ENCODE results near the gene PHF20.
"Not testable (repeated sequence)": the region's sequence is repeated elsewhere in the genome, so short reads cannot be mapped to it uniquely, and the experiment has no call there.

Gene PHF20

DNA sequence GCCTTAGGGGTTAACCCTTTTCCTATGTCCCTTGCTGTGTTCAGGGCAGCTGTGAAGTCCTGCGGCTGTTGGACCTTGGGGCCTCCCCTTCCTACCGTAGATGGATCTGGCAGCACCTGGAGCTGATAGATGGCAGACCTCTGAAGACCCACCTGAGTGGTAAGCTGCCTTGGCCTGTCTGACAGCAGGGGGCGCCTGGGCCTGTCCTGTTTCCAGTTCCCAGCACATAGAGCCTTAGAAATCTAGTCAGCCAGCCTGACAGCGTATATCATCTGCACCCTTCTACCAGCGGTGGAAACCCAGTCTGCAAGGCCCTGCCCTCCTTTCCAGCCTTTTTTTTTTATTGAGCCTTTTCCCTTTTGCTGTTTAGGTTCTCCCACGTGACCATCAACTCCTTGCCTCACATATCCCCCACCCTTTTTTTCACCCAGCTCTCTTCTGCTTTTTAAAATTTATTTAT, 223.2 kb downstream of the PHF20 start:
- DNase-seq (ENCODE audit: low spot score) (peak; percentile 93), ATAC-seq (ENCODE audit: low read depth) (peak; percentile 95)
- no peaks in the 10 kb centered on the region for H3K36me3 ChIP-seq (ENCODE audit: low read depth)
- peaks cover 1% of the 10 kb centered on the region for H3K9me3 ChIP-seq (ENCODE audit: severe bottlenecking)
- peaks cover 4% of the 10 kb centered on the region for H3K4me1 ChIP-seq (ENCODE audit: insufficient read depth, poor library complexity, severe bottlenecking)
- no peaks in the 10 kb centered on the region for H3K27me3 ChIP-seq (ENCODE audit: insufficient read depth, poor library complexity, severe bottlenecking)
- H3K4me3 ChIP-seq (ENCODE audit: severe bottlenecking) = no peak overlapping the region
- TF ChIP-seq, protein P1, sequence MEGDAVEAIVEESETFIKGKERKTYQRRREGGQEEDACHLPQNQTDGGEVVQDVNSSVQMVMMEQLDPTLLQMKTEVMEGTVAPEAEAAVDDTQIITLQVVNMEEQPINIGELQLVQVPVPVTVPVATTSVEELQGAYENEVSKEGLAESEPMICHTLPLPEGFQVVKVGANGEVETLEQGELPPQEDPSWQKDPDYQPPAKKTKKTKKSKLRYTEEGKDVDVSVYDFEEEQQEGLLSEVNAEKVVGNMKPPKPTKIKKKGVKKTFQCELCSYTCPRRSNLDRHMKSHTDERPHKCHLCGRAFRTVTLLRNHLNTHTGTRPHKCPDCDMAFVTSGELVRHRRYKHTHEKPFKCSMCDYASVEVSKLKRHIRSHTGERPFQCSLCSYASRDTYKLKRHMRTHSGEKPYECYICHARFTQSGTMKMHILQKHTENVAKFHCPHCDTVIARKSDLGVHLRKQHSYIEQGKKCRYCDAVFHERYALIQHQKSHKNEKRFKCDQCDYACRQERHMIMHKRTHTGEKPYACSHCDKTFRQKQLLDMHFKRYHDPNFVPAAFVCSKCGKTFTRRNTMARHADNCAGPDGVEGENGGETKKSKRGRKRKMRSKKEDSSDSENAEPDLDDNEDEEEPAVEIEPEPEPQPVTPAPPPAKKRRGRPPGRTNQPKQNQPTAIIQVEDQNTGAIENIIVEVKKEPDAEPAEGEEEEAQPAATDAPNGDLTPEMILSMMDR (IDR thresholded peaks at IDR 0.05; ENCODE audit: poor library complexity, severe bottlenecking) = peak; percentile 100
- H3K27ac ChIP-seq (ENCODE audit: poor library complexity, severe bottlenecking) = no peak overlapping the region

DNA sequence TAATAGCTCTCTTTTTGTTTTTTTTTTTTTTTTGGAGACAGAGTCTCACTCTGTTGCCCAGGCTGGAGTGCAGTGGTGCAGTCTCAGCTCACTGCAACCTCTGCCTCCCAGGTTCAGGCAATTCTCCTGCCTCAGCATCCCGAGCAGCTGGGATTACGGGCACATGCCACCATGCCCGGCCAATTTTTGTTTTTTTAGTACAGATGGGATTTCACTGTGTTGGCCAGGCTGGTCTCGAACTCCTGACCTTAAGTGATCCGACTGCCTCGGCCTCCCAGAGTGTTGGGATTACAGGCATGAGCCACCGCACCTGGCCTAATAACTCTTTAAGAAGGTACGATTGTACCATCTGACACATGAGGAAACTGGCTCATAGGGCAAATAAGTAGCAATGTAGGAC, 224.7 kb downstream of the PHF20 start:
- not testable (repeated sequence) for H3K4me3 ChIP-seq (ENCODE audit: severe bottlenecking); H3K27me3 ChIP-seq (ENCODE audit: insufficient read depth, poor library complexity, severe bottlenecking); H3K36me3 ChIP-seq (ENCODE audit: low read depth); ATAC-seq (ENCODE audit: low read depth); H3K4me1 ChIP-seq (ENCODE audit: insufficient read depth, poor library complexity, severe bottlenecking); H3K9me3 ChIP-seq (ENCODE audit: severe bottlenecking); H3K27ac ChIP-seq (ENCODE audit: poor library complexity, severe bottlenecking)
- peak; percentile 54 for DNase-seq (ENCODE audit: low spot score)
